Transverse colon (tissue), 4 donors: ENCODE data around the gene RGS6.

Experiments
- CTCF ChIP-seq, 5 experiments: fragments of 200-600 bp in 3 of 5; fragments of 450-650 bp in 2 of 5; sonication (generic) in 3 of 5; IDR thresholded peaks; 1 replicate in 2 of 5; 2 replicates in 3 of 5; pipeline ENCODE4 v1.5.1; 2016 to 2017; ENCODE audit warnings: antibody characterized with exemption in 5 of 5, inconsistent platforms in 3 of 5, mild to moderate bottlenecking in 2 of 5, moderate library complexity in 1 of 5
- EP300 ChIP-seq: sonication (generic); formaldehyde crosslinking; IDR thresholded peaks from one replicate; pipeline ENCODE4 v1.6.1; 2017; ENCODE audit warnings: antibody characterized with exemption, low read depth
- POLR2A ChIP-seq: fragments of 450-650 bp; IDR thresholded peaks from one replicate; pipeline ENCODE4 v1.6.1; 2016; ENCODE audit warnings: antibody characterized with exemption, mild to moderate bottlenecking, moderate library complexity
- POLR2AphosphoS5 ChIP-seq, 3 donors: sonication (generic); formaldehyde crosslinking; IDR thresholded peaks; one replicate each; pipeline ENCODE4 v1.6.1; 2016; ENCODE audit warnings: antibody characterized with exemption in 3 of 3

GRCh38 chr14:72291908-72292688, 359.9 kb downstream of the RGS6 start:
- peak; percentile 31 to 55 (median 48) for TF ChIP-seq CTCF (IDR thresholded peaks at IDR 0.05)
- TF ChIP-seq POLR2A: no peak
- no peak for TF ChIP-seq POLR2AphosphoS5 (IDR thresholded peaks at IDR 0.05)
- TF ChIP-seq EP300: no peak
